Hepatocyte (in vitro differentiated cells): Measurements from ENCODE around the gene PCAT6. TPM values are rescaled to one million over a fixed set of nuclear protein-coding genes. Genes with fewer than 3 reads are reported as not detected.

Experiments used
- DNase-seq: peaks from one replicate; pipeline ENCODE4 v3.0.0-alpha.2; 2016; ENCODE audit warnings: low spot score
- H2AFZ ChIP-seq: fragments of 200-600 bp; sonication (generic); 2 replicates; pipeline ENCODE4 v1.6.0; 2016; ENCODE audit warnings: antibody characterized with exemption, mild to moderate bottlenecking
- H3K27ac ChIP-seq: fragments of 200-600 bp; sonication (generic); 2 replicates; pipeline ENCODE4 v1.5.1; 2016; ENCODE audit warnings: mild to moderate bottlenecking
- H3K27me3 ChIP-seq: fragments of 200-600 bp; sonication (generic); 2 replicates; pipeline ENCODE4 v1.6.1; 2016
- H3K36me3 ChIP-seq: fragments of 200-600 bp; sonication (generic); replicated peaks from 2 replicates; pipeline ENCODE4 v1.5.1; 2016; ENCODE audit warnings: low read depth; ENCODE audit not compliant: insufficient read depth
- H3K4me1 ChIP-seq: fragments of 200-600 bp; sonication (generic); 2 replicates; pipeline ENCODE4 v1.5.1; 2016; ENCODE audit warnings: mild to moderate bottlenecking, moderate library complexity; ENCODE audit not compliant: insufficient read depth
- H3K4me2 ChIP-seq: fragments of 200-600 bp; sonication (generic); 2 replicates; pipeline ENCODE4 v1.6.0; 2016
- H3K4me3 ChIP-seq: fragments of 200-600 bp; sonication (generic); 2 replicates; pipeline ENCODE4 v1.5.1; 2016; ENCODE audit warnings: mild to moderate bottlenecking
- H3K79me2 ChIP-seq: fragments of 200-600 bp; sonication (generic); 2 replicates; pipeline ENCODE4 v1.6.0; 2017; ENCODE audit warnings: mild to moderate bottlenecking
- H3K9me2 ChIP-seq: fragments of 200-600 bp; sonication (generic); replicated peaks from 2 replicates; pipeline ENCODE4 v1.6.0; 2017; ENCODE audit warnings: mild to moderate bottlenecking; ENCODE audit not compliant: insufficient read depth
- H3K9me3 ChIP-seq: fragments of 200-600 bp; sonication (generic); 2 replicates; pipeline ENCODE4 v1.5.1; 2016; ENCODE audit warnings: low read depth, mild to moderate bottlenecking
- H4K20me1 ChIP-seq: fragments of 200-600 bp; sonication (generic); 2 replicates; pipeline ENCODE4 v1.6.0; 2016; ENCODE audit warnings: mild to moderate bottlenecking; ENCODE audit not compliant: insufficient read depth, poor library complexity, severe bottlenecking
- CTCF ChIP-seq: fragments of 200-600 bp; sonication (generic); IDR thresholded peaks from 2 replicates; pipeline ENCODE4 v1.5.1; 2016; ENCODE audit warnings: antibody characterized with exemption, mild to moderate bottlenecking; ENCODE audit not compliant: poor library complexity
- EZH2 ChIP-seq: fragments of 200-600 bp; sonication (generic); IDR thresholded peaks from 2 replicates; pipeline ENCODE4 v1.6.1; 2016; ENCODE audit warnings: antibody characterized with exemption, mild to moderate bottlenecking, borderline replicate concordance
- EZH2phosphoT487 ChIP-seq: fragments of 200-600 bp; sonication (generic); IDR thresholded peaks from one replicate; pipeline ENCODE4 v1.6.1; 2018; ENCODE audit warnings: antibody characterized with exemption, mild to moderate bottlenecking, low read depth, moderate library complexity; ENCODE audit not compliant: unreplicated experiment, severe bottlenecking
- WGBS: methylation state at CpG from one replicate; pipeline ENCODE4 v1.1.6; 2016; ENCODE audit warnings: low lambda C conversion rate; ENCODE audit errors: missing lambda C conversion rate; 5-methylcytosine and 5-hydroxymethylcytosine counted together
- polyA plus RNA-seq: library from polyadenylated mRNA; unstranded; fragments of >200 nt; fragmentation: Nextera tagmentation; extraction: Ambion mirVana; gene quantifications from 2 replicates; pipeline ENCODE4 v1.2.1, GENCODE V29; 2016
- total RNA-seq: library from RNA; depleted of rRNA; stranded (reverse); fragments of >200 nt; gene quantifications from 2 replicates; pipeline ENCODE4 v1.2.3, GENCODE V29; 2014

Gene PCAT6
- total and polyA plus RNA-seq, 2 experiments from 2014 or later = 0.60 to 11.1 TPM

- TF ChIP-seq CTCF (no peak), EZH2phosphoT487 (no peak), EZH2 (no peak)
- Histone ChIP-seq H3K4me2 (no peak overlapping the region), H3K27ac (no peak overlapping the region), H4K20me1 (no peaks in the 10 kb centered on the region), H3K79me2 (no peaks in the 10 kb centered on the region), H3K4me3 (no peak overlapping the region), H3K27me3 (no peaks in the 10 kb centered on the region), H3K36me3 (no peaks in the 10 kb centered on the region), H2AFZ (no peak overlapping the region), H3K9me3 (no peaks in the 10 kb centered on the region), H3K4me1 (no peaks in the 10 kb centered on the region), H3K9me2 (no peaks in the 10 kb centered on the region)
- 95% methylated on average over 7 of the region's 7 CpGs for WGBS
- no peak for DNase-seq
Measured at GRCh38 chr1:202850593-202851362, 40.0 kb downstream of the PCAT6 start.

GRCh38 chr1:202852163-202852904, 41.6 kb downstream of the PCAT6 start:
- no peaks in the 10 kb centered on the region for H3K79me2 ChIP-seq
- TF ChIP-seq EZH2phosphoT487 (no peak), CTCF (peak; percentile 50)
- no peaks in the 10 kb centered on the region for H3K36me3 ChIP-seq
- H4K20me1 ChIP-seq = no peaks in the 10 kb centered on the region
- no peak overlapping the region for H3K27ac ChIP-seq
- 67% methylated on average over 15 of the region's 15 CpGs for WGBS
- no peaks in the 10 kb centered on the region for H3K9me3 ChIP-seq
- H3K27me3 ChIP-seq = no peaks in the 10 kb centered on the region
- DNase-seq = peak; percentile 64
- no peak overlapping the region for H2AFZ ChIP-seq
- no peak overlapping the region for H3K4me3 ChIP-seq
- H3K4me2 ChIP-seq = no peak overlapping the region
- H3K4me1 ChIP-seq = no peaks in the 10 kb centered on the region
- no peaks in the 10 kb centered on the region for H3K9me2 ChIP-seq

- Histone ChIP-seq H4K20me1 (no peaks in the 10 kb centered on the region), H3K9me2 (no peaks in the 10 kb centered on the region), H3K27ac (no peak overlapping the region), H3K9me3 (no peaks in the 10 kb centered on the region), H3K36me3 (no peaks in the 10 kb centered on the region), H3K4me1 (peaks cover 5% of the 10 kb centered on the region), H3K79me2 (peaks cover 5% of the 10 kb centered on the region), H3K4me2 (no peak overlapping the region), H3K4me3 (no peak overlapping the region), H3K27me3 (no peaks in the 10 kb centered on the region), H2AFZ (no peak overlapping the region)
- TF ChIP-seq EZH2phosphoT487 (no peak), CTCF (no peak), EZH2 (no peak)
- 94% methylated on average over 8 of the region's 8 CpGs for WGBS
- no peak for DNase-seq
Measured at GRCh38 chr1:202854787-202855186, 44.0 kb downstream of the PCAT6 start.
